HK-2 (cell line): Measurements from ENCODE around the gene LRRC70.
"Not testable (repeated sequence)": the region's sequence is repeated elsewhere in the genome, so short reads cannot be mapped to it uniquely, and the experiment has no call there.

Source experiments
- DNase-seq: peaks from one replicate; pipeline ENCODE4 v3.0.0-alpha.2; 2018; ENCODE audit not compliant: unreplicated experiment

The LRRC70 gene

DNA sequence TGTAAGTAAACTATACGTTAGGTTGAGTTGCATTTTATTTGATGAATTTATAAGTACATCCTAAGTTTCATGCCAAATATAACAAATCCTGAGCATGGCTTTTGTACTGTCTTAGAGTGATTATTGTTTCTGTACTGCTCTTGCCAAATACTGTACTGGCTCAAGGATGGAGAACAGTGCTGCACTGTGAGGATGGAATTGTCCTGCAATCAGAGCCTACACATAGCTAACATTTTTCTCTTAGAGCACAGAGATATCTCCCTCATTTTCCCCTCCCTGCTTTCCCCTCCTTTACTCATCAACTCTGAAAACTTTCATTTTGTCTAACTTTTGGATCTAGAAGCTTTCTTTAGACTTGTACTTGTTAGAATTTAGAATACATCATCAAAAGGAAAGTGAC is 28.3 kb downstream of the LRRC70 start:
- no peak for DNase-seq

DNA sequence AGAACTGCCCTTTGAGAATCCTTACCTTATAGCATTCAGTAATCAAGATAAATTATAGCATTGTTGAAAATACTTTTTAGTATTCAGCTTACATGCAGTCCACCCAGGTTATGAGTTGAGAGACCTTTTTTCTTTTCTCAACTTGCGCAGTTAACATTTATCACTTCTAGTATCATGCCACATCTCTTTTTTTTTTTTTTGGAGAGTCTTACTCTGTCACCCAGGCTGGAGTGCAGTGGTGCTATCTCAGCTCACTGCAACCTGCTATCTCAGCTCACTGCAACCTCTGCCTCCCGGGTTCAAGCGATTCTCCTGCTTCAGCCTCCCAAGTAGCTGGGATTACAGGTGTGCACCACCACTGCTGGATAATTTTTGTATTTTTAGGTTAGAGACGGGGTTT is 29.0 kb downstream of the LRRC70 start:
- no peak for DNase-seq

DNA sequence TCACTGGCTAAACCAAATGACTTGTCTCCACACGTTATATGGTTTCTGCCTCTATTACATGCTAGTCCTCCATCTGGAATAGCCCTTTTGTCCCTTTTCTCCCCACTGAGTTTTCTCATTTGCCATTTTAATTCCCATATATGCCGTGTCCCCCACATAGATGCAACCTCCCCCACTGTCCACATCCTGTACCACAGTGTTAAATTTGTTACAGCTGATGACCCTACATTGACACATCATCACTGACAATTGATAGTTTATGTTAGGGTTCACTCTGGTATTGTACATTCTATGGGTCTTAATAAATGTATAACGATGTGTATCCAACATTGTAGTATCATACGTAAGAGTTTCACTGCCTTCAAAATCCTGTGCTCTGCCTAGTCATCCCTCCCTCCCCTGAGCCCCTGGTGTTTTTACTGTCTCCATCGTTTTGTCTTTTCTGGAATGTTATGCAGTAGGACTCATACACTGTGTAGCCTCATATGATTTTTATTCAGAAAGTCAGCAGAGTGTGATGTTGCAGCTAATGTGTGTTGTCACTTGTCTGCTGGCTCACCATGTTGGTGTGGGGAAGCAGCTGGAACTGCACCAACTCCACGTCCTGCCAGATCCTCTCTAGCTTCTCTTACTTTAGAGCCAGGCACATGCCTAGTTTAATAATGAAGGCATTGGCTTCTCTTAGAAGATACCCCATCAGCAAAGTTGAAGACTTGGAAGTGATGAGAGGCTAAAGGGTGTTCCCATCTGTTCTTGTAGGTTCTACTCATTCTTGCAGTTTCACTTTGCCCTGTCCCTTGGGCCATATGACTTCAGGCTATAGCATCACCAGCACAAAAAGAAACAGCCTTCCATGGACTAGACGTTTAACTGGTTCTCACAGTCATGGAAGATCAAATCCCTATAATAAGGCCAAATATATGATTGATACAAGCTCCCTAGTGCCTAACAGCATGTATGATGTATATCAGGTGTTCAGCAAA is 30.2 kb downstream of the LRRC70 start:
- no peak for DNase-seq

DNA sequence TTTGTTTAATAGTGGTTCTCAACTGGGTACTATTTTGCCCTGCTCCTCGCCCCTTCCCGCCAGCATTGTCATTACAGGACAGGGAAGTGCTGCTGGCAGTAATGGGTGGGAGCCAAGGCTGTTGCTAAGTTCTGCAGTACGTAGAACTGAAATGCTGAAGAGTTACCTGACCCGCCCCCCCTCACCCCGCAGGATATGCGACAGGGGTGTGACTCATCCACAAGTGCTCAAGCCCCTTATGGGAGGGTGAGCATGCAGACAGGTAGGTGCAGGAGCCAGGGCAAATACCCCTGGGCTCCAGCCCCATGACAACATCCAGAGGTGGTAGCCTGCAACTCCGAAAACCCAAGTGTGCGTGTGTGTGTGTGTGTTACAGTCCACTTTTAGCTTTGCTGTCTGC is 35.7 kb downstream of the LRRC70 start:
- DNase-seq: no peak

DNA sequence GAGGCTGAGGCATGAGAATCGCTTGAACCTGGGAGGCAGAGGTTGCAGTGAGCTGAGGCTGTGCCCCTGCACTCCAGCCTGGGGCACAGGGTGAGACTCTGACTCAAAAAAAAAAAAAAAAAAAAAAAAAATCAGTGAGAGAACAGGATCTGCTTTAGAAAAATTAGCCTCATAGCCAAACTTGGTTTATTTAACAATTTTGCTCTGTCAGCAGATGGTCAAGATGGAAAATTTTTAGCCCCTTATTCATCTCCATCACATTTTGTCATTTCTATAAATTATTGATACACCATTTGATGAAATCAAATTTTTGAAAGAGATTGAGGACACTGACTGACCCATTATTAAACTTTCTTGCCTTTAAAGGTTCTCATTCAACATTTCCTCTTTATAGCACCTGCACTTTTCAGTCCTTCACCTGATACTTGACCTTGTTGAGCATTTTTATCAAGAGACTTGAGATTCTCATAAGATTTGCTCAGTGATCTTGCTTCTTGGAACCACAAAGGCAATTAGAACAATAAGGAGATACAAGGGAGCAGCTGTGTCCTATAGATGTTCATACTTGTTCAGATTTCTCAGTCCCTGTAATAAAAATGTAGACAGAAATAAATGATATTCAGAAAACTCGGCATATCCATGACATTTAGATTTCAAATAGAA is 38.1 kb downstream of the LRRC70 start:
- DNase-seq: no peak

DNA sequence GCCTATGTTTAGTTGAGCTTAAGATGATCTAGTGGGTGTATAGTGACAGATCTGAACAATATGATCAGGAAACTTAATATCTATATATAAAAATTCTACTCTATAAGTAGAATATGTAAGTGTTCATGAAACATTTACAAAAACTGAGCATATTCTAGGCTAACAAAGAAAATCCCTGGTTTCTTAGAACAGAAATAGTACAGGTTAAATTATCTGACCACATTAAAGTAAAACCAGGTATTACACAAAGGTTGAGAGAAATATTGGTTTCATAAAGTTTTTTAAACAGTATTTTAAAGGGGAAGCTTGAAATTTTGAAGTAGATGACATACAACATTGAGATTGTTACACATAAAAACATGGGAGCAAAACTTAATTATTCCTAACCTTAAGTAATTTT is 39.3 kb downstream of the LRRC70 start:
- no peak for DNase-seq

DNA sequence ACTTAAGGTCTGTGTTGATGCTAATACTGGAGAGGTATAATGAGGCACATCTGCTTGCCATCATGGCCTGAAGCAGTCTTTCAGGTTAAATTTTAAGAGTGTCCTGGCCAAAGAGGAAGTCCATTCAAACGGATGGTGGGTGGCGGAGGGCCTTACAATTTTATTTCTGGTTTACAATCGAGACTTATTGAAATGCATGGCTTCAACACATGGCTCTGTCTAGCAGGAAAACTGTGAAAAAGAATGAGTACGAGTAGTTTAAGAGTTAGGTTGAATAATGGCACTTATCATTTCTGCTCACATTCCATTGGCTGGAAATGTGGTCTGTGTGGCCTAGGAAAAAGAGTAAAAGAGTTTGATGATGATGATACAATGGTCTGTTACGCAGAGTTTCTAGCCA is 42.1 kb downstream of the LRRC70 start:
- no peak for DNase-seq

DNA sequence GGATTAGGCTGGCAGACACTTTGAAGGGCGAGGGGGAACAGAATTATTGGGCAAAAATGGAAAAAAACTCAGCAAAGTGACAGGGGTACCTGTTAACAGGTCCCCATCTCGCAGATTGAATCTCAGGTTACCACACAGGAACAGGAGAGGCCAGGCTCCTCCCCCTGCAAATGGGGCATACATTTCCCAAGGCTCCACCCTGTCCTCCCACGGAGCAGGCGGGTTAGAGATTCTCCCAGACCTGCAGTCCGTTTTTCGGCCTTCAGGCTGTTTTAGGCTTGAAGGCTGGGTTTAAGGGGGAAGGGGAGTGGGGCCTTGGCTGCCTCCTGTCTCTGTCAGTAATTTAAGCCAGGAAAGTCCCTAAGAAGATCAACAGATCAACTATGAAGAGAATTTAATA is 42.7 kb downstream of the LRRC70 start:
- no peak for DNase-seq

DNA sequence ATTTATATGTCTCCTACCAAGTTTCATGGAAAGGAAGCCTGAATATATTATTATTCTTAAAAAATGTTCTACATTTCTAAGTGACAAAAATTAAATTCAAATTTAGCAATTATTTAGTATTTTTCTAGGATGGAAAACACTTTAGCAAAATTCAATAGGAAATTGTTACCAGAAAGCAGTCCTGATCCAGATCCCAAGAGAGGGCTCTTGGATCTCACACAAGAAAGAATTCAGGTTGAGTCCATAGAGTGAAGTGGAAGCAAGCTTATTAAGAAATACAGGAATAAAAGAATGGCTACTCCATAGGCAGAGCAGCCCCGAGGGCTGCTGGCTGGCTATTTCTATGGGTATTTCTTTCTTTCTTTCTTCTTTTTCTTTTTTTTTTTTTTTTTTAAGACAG is 44.7 kb downstream of the LRRC70 start:
- DNase-seq: no peak

DNA sequence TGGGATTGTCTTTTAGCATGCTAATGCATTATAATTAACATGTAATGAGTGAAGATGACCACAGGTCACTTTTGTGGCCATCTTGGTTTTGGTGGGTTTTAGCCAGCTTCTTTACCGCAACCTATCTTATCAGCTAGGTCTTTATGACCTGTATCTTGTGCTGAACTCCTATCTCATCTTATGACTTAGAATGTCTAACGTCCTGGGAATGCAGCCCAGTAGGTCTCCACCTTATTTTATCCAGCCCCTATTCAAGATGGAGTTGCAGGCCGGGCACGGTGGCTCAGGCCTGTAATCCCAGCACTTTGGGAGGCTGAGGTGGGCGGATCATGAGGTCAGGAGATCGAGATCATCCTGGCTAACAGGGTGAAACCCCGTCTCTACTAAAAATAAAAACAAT is 45.8 kb downstream of the LRRC70 start:
- DNase-seq: not testable (repeated sequence)

DNA sequence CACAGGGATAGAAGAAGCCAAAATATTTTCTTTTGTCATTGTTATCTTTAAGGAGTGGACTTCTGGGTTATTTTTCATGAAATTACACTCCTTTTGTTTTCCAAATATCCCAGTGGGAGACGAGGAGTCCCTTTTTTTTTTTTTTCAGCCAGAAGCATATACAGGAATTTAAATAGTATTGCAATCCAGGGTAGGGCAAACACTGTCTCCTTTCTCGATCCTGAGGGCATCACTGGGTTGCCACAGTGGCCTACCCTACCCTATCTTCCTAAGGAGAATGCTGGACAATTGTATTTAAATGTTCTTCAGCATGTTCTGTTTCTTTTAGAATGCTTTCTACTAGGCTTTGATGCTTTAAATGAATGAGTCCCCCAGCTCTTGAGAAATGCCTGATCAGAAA is 47.9 kb downstream of the LRRC70 start:
- no peak for DNase-seq

DNA sequence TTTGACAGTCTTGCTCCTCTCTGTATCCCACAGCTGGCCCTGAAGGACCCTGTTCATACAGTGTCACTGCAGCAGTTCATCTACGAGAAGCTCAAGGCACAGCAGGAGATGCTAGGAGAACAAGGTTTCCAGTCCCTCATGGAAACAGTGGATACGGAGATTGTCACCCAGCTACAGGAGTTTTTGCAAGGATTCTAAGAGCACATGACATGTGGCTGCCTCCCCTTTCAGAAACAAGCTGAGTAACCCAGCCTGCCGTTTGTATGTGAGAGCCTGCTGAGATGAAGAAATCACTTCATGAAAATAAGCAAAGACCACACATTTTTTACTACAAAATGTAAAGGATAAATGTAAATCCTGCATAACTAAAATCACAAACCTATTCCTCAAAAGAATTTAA is 48.5 kb downstream of the LRRC70 start:
- no peak for DNase-seq

DNA sequence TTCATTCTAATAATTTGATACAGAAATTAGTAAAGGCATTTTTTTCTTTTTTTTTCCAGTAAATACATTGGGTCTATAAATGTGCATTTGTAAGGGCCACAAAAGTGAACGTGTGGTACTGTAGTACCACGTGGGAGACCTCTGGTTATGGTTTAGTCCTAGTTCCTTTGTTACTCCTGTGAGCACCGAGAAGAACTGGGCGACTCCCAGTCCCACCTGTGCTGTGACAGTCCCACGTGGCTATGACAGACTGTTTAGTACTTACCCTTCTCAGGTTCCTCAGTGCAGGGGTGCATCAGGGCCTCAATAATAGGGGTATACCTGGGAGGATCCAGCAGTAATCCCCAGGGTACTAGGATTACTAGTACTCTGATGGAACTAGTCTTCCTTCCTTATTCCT is 49.3 kb downstream of the LRRC70 start:
- DNase-seq: no peak
